Uterus (tissue), 2 donors: ENCODE results near the gene FNBP1.

Source experiments
- POLR2A ChIP-seq, 2 donors: fragments of 450-650 bp; IDR thresholded peaks; one replicate each; pipeline ENCODE4 v1.6.1; 2016; ENCODE audit warnings: antibody characterized with exemption in 2 of 2, mild to moderate bottlenecking in 1 of 2, moderate library complexity in 1 of 2
- TF ChIP-seq, protein P1 (sequence below), 4 experiments: fragments of 200-600 bp in 2 of 4; fragments of 450-650 bp in 2 of 4; sonication (generic) in 2 of 4; IDR thresholded peaks; one replicate each; pipeline ENCODE4 v1.5.1; 2016 to 2019; ENCODE audit warnings: antibody characterized with exemption in 4 of 4, mild to moderate bottlenecking in 2 of 4, moderate library complexity in 1 of 4

DNA sequence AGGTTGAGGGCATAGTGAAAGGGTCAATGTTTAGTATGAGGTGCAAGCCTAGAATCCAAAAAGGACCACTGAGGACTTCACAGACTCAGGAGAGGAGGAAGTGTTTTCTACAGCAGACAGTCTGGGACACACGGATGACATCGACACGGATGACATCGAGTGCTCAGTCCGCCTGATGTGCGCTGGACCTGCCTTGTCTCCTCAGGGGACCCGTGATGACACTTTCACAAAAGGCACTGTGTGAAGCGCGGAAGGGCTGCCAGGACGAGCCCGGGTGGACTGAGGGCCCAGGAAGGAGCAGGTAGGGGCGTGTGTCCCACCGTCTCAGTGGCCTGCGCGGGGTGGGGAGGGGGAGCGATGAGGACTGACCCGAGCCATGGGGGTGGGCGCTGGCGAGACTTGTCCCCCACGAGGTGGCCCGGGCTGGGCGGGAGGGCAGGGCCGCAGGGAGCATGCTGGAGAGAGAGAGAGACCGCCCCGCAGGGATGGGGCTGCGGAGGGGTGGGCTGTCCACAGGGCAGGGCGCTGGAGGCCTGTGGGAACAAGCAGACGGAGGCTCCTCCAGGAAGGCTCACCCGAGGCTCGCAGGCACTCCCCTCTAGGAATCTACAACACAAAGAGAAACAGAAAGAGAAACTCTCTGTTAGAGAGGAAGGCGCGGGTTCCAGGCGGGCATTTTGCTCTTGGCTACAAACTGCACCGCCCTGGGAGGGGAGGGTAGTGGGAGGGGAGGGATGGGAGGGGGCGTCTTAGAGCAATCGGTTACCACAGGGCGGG lies 152.9 kb downstream of the FNBP1 start:
- TF ChIP-seq, protein P1, sequence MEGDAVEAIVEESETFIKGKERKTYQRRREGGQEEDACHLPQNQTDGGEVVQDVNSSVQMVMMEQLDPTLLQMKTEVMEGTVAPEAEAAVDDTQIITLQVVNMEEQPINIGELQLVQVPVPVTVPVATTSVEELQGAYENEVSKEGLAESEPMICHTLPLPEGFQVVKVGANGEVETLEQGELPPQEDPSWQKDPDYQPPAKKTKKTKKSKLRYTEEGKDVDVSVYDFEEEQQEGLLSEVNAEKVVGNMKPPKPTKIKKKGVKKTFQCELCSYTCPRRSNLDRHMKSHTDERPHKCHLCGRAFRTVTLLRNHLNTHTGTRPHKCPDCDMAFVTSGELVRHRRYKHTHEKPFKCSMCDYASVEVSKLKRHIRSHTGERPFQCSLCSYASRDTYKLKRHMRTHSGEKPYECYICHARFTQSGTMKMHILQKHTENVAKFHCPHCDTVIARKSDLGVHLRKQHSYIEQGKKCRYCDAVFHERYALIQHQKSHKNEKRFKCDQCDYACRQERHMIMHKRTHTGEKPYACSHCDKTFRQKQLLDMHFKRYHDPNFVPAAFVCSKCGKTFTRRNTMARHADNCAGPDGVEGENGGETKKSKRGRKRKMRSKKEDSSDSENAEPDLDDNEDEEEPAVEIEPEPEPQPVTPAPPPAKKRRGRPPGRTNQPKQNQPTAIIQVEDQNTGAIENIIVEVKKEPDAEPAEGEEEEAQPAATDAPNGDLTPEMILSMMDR (IDR thresholded peaks at IDR 0.05) = no peak
- no peak for TF ChIP-seq POLR2A (IDR thresholded peaks at IDR 0.05)
